ENCODE results near the gene UBAP2L.
"Not testable (repeated sequence)": the region's sequence is repeated elsewhere in the genome, so short reads cannot be mapped to it uniquely, and the experiment has no call there.

UBAP2L gene

DNA sequence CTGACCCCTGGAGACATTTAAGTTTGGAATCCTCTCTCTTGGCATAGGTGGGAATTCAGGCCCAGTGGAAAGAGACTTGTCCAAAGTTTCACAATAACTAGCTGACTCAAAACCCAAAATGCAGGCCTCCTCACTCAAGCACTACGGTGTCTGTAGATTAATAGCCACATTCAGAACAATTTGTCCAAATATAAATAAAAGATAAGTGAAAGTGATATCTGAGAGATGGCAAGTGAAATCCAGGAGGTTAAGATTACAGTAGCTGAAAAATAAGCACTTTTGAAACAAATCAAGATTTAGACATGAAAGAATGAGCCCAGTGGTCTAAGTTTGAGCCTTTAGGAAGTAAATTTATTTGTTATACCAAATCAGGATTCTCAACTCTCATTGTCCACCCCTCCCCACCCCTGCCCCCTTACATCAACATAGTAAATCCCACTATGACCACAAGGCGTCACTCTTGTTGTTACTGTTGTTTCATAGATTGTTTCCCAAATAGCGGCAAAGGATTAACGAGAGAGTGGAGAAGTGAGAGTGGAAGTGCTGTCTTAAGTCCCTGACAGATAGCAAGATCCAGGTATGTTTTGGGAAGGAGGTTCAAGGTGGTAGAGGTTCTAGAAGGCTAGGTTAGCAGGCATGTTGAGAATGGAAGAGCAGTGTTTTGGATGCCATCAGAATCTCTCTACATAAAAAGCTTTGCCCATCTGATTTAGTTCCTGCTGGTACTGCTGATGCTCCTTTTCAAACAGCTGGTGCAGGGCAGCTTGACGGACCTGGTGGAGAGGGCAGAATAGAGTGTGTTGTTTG, 21.8 kb upstream of the UBAP2L start:
- DNase-seq, result peak; percentile 66

DNA sequence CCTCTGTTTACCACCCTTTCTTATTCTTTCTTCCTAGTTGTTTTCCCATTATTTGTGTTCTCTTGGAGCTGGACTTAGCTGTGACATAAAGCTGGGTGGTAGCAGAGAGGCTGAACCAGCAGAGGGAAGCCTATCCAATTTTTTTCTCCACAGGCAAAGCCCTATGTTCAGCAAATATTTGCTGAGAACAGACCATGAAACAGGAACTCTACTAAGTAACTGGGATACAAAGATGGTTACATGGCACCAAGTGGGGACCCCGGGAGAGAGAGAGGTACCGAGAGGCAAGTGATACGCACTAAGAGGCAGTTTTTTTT, 21.2 kb upstream of the UBAP2L start:
- no peak for DNase-seq

- DNase-seq, result not testable (repeated sequence)
Measured at GRCh38 chr1:154205778-154206177, 15.0 kb upstream of the UBAP2L start.

DNA sequence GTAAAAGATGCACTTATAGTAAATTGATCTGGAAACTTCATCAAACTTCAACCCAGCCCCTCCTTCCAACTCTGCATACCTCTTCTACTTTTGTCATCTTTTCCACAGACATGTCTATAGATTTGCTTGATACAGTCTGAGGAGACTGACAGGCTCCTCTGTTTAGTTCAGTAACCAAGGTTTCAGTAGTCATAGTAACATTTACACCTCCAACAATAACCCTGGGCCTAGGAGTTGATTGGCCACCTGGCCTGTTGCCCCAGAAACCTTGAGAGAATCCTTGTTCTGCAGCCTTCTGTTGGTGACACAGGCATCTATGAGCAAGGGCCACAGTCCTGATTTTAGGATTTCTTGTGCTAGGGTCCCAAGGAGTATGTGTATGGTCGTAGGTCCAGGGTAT, 14.6 kb upstream of the UBAP2L start, which contains the start of gene CFAP141:
CFAP141 (minus strand) TSS at position 138 of the 400 bp plus-strand sequence; CDS start at position 112, 26 bp downstream.
- no peak for DNase-seq

- DNase-seq, result no peak
Measured at GRCh38 chr1:154207262-154207661, 13.5 kb upstream of the UBAP2L start.

GRCh38 chr1:154208677-154209388, 11.9 kb upstream of the UBAP2L start:
- peak; percentile 64 for DNase-seq

- DNase-seq, result no peak
Measured at GRCh38 chr1:154212083-154212482, 8.7 kb upstream of the UBAP2L start.

- no peak for DNase-seq
Measured at GRCh38 chr1:154213274-154213673, 7.5 kb upstream of the UBAP2L start.

GRCh38 chr1:154218545-154218944, 2.2 kb upstream of the UBAP2L start:
- no peak for DNase-seq

GRCh38 chr1:154219541-154219940, 1.2 kb upstream of the UBAP2L start:
- DNase-seq, result peak; percentile 56

DNA sequence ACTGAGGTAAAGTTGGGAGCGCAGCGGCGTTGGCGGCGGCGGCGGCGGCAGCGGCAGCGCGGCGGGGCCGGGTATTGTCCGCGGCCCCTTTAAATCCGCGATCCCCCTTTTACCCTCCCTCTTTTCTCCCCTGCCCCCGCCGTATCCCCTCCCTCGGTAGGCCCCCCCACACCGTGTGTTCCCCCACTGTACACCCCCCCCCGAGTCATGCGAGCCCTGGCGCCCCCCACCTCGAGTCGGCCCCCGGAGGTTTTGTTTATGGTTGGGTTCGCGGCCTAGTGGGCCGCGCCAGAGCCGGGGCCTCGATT, 169 bp downstream of the UBAP2L start:
- DNase-seq, result no peak

- DNase-seq, result peak; percentile 44
Measured at GRCh38 chr1:154221278-154222001, 685 bp downstream of the UBAP2L start.

GRCh38 chr1:154222518-154222917, 1.8 kb downstream of the UBAP2L start:
- DNase-seq, result no peak

DNA sequence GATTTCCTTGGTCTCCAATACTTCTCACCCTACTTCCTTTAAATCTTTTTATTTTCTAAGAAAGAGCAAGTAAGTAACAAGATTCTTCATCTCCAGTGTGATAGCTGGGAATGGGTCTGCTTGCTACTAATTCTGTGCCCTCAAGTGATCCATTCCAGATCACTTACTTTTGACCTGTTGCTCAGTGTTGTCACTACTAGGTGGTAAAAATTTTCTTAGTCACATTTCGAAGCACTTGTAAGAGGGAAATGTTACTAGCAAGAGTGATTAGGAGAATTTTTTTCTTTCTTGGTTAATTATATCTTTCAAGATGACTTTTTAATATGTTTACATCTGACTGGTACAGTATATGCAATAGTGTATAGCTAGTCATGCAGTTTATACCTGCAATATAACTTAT, 2.2 kb downstream of the UBAP2L start:
- no peak for DNase-seq

DNA sequence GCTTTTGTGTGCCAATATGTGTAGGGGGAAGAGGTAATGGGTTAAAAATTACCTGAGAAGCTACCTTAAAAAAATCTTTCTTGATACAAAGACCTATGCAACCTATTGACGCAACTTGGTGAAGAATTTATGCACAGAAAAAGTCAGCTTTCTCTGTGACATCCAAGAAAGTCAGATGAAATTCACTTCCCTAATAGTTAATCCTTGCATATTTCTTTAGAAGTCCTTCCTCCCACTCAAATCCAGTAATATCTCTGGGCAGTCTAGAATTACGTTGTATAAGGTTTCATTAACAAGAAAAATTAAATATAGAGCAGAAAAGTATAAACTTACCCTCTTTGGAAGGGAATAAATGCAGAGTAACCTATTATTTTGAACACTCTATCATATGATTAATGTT, 2.9 kb downstream of the UBAP2L start:
- DNase-seq, result peak; percentile 66

DNA sequence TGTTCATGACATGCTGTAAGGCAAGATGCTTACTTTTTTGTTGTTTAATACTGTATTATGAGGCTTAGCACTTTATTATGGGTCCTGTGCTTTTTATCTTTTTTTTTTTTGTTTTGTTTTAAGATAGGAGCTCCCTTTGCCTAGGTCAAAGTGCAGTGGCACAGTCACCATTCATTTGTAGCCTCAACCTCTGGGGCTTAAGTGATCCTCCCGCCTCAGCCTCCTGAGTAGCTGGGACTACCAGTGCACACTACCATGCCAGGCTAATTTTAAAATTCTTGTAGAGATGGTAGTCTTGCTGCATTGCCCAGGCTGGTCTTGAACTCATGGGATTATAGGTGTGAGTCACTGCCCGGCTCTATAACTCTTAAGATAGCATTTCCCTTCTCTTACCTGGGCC, 4.6 kb downstream of the UBAP2L start:
- no peak for DNase-seq

DNA sequence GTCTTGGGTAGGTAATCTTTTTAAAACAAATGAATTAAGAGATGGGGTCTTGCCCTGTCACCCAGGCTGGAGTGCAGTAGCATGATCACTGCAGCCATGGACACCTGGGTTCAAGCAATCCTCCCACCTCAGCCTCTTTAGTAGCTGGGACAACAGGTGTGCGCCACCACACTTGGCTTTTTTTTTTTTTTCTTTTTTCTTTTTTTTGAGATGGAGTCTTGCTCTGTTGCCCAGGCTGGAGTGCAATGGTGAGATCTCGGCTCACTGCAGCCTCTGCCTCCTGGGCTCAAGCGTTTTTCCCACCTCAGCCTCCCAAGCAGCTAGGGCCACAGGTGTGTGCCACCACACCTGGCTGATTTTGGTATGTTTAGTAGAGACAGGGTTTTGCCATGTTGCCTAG, 10.4 kb downstream of the UBAP2L start:
- DNase-seq, result not testable (repeated sequence)

- not testable (repeated sequence) for DNase-seq
Measured at GRCh38 chr1:154233127-154233526, 12.4 kb downstream of the UBAP2L start.

DNA sequence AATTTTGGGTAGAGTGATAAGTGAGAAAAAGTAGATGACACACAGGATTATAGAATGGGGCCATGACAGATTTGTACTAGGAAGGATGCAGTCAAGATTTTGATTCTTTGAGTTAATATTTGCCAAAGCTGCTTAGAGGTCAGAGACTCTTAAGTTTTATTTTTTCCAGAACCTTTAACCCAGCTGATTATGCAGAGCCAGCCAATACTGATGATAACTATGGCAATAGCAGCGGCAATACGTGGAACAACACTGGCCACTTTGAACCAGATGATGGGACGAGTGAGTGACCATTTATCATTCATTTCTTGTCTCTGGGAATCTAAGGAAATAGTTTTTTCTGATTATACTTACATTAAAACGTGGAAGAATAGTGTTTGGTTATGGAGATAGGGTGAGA, 16.1 kb downstream of the UBAP2L start:
- DNase-seq, result no peak

DNA sequence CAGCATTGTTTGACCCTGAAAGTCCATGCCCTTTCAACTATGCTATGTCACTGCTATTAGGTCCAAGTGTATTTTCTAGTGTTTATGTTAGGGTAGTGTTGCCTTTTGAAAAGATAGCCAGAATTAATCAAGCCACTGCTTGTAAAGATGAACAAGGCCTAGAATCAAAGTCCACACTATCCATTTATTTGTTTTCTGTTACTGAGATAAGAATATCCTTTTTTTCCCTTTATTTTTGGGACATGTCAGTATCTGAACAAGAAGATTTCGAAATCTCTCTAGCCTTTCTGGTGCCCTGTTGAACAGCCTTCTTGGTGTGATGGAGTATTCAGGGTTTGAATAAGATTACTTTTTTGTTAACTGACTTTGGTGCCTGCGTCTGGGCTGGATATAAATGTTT, 16.7 kb downstream of the UBAP2L start:
- no peak for DNase-seq

- no peak for DNase-seq
Measured at GRCh38 chr1:154237880-154238506, 17.2 kb downstream of the UBAP2L start.

GRCh38 chr1:154239491-154239890, 18.7 kb downstream of the UBAP2L start:
- DNase-seq, result no peak

DNA sequence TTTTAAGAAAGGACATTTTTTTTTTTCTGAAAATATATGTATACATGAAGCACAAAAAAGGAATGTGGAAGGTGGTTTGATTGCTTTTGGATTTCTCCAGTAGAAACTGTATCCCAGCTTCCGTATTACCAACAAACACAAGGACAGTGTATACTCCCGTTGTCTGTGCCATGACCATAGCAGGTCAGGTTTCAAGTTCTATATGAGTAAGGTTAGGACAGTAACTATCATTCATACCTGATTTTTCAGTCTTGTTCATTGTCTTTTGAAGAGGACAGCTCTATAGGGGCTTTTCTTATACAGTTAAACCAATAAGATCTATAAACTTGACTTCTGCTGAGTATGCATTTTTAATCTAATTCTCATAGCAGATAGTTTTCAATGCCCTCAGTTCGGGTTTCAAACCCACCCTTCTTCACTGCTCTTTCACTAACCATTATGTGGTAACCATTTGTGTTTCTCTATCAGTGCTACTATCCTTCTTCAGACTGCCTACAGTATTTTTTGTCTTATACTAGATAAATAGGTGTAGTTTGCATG, 19.6 kb downstream of the UBAP2L start:
- no peak for DNase-seq

Measured in inflammatory macrophage treated with lipopolysaccharide for 4 hours (primary cell).